ENCODE results near the gene FLT4.

FLT4 gene

GRCh38 chr5:180595381-180596114 lies 53.9 kb downstream of the FLT4 start:
- no peak overlapping the region for H3K4me3 ChIP-seq (ENCODE audit: control insufficient read depth, low read depth, low read length)
- DNase-seq (ENCODE audit: low read depth) = no peak
- no peak for TF ChIP-seq CTCF (conservative IDR thresholded peaks at IDR 0.05; ENCODE audit: control insufficient read depth, insufficient read depth, low read depth, low read length)

- TF ChIP-seq CTCF (conservative IDR thresholded peaks at IDR 0.05; ENCODE audit: control insufficient read depth, insufficient read depth, low read depth, low read length) = no peak
- DNase-seq (ENCODE audit: low read depth) = no peak
- no peak overlapping the region for H3K4me3 ChIP-seq (ENCODE audit: control insufficient read depth, low read depth, low read length)
Observed at GRCh38 chr5:180595046-180595379, 54.4 kb downstream of the FLT4 start.

- no peak for DNase-seq (ENCODE audit: low read depth)
- TF ChIP-seq CTCF (conservative IDR thresholded peaks at IDR 0.05; ENCODE audit: control insufficient read depth, insufficient read depth, low read depth, low read length) = no peak
- no peak overlapping the region for H3K4me3 ChIP-seq (ENCODE audit: control insufficient read depth, low read depth, low read length)
Observed at GRCh38 chr5:180594311-180595045, 54.9 kb downstream of the FLT4 start.

- no peak for TF ChIP-seq CTCF (conservative IDR thresholded peaks at IDR 0.05; ENCODE audit: control insufficient read depth, insufficient read depth, low read depth, low read length)
- no peak for DNase-seq (ENCODE audit: low read depth)
- H3K4me3 ChIP-seq (ENCODE audit: control insufficient read depth, low read depth, low read length) = no peak overlapping the region
Observed at GRCh38 chr5:180593446-180594206, 55.8 kb downstream of the FLT4 start.

GRCh38 chr5:180592176-180592575 lies 57.2 kb downstream of the FLT4 start:
- DNase-seq (ENCODE audit: low read depth) = no peak

More at GRCh38 chr5:180592176-180592575, 57.2 kb downstream of the FLT4 start:
- TF ChIP-seq CTCF (conservative IDR thresholded peaks at IDR 0.05; ENCODE audit: control insufficient read depth, insufficient read depth, low read depth, low read length) = no peak
- no peak overlapping the region for H3K4me3 ChIP-seq (ENCODE audit: control insufficient read depth, low read depth, low read length)
